Activated naive CD4-positive, alpha-beta T cell treated with anti-CD3 and anti-CD28 coated beads, Interleukin-2, amount 10 ng/mL, durations not matched to agents 7 days and 5 days (primary cell): ENCODE measurements around the gene SIK3.

ENCODE experiments used
- CTCF ChIA-PET: fragments of 350-600 bp; sonication (Branson Sonifier 250); formaldehyde crosslinking; loops from one replicate; lab custom pipeline; 2021; ENCODE audit warnings: antibody characterized with exemption; lab: Charles Lee
- DNase-seq: peaks from one replicate; pipeline ENCODE4 v3.0.0-alpha.2; 2020
- H3K27ac Mint-ChIP-seq: one replicate; pipeline ENCODE4 v1.8.0; 2021; ENCODE audit warnings: mild to moderate bottlenecking, moderate library complexity, mixed read lengths
- H3K27me3 Mint-ChIP-seq: one replicate; pipeline ENCODE4 v1.8.0; 2021; ENCODE audit warnings: mild to moderate bottlenecking, mixed read lengths
- H3K36me3 Mint-ChIP-seq: one replicate; pipeline ENCODE4 v1.8.0; 2021; ENCODE audit warnings: mixed read lengths
- H3K4me1 Mint-ChIP-seq: one replicate; pipeline ENCODE4 v1.8.0; 2021; ENCODE audit warnings: mixed read lengths
- H3K4me3 Mint-ChIP-seq: one replicate; pipeline ENCODE4 v1.8.0; 2021; ENCODE audit warnings: mild to moderate bottlenecking, moderate library complexity, mixed read lengths
- H3K9me3 Mint-ChIP-seq: one replicate; pipeline ENCODE4 v1.8.0; 2021; ENCODE audit warnings: mixed read lengths

Gene SIK3

DNA sequence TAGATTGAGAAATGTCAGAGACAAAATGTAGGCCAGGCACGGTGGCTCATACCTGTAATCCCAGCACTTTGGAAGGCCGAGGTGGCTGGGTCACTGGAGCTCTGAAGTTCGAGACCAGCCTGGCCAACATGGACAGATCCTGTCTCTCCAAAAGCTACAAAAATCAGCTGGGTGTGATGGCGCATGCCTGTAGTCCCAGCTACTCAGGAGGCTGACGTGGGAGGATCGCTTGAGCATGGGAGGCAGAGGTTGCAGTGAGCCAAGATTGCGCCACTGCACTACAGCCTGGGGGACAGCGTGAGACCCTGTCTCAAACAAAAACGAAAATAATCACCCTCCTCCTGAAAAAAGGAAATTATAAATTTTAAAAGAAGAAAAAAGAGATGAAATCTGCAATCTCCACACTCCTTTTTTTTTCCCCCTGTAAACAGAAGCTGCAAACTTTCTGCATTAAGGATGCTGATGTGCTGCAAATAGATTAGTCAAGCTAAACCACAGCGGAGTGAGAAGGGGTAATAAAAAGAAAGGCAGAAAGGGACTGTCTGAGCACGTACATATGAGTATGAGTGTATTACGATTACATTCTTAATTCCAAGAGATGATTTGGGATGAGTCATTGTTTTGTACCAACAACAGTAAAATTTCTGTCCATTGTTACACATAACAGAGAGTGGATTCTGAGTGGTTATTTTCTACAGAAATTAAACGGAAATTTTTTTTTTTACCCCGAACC lies 87.3 kb downstream of the SIK3 start:
- Mint-ChIP-seq H3K36me3 (no peaks in the 10 kb centered on the region), H3K4me1 (peaks cover 10% of the 10 kb centered on the region), H3K4me3 (no peak overlapping the region), H3K27me3 (no peaks in the 10 kb centered on the region), H3K9me3 (no peaks in the 10 kb centered on the region), H3K27ac (no peak overlapping the region)
- CTCF ChIA-PET = interaction anchor here (1.8 kb wide), 1 partner anchor 9 kb away, joined by 4 read pairs; no protein-coding TSS in a partner anchor
- DNase-seq = no peak

DNA sequence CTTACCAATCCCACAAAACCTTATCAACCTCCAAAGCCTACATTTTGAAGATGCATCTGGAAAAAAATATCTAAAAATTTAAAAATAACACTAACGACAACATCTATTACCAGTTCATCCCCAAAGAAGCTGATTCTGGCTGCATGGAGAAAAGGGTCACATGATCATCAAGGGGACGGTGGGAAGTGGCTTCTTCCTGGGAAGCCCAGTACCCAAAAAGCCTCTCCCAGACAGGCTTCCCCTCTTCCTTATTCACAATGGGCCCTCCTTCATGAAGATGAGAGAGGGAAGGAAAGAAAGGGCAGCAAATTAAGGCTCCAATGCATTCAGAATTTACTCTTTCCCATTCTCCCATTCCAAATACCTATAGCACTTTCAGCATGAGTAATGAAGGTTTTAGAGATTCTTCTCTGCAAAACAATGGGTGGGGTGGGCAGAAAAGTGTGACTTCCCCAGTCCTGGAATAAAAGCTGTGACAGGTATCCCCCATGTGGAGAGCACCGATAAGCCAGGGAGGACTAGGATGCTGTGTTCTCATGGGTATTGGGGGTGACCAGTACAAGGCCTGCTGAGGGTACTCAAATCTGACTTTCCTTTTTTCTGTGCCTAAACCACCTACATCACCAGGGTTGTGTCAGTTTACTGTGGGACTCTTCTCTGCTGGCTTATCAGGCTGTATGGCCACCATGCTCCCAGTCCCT lies 88.2 kb downstream of the SIK3 start:
- CTCF ChIA-PET = no interaction called here
- no peak overlapping the region for H3K4me3 Mint-ChIP-seq
- no peak overlapping the region for H3K27ac Mint-ChIP-seq
- no peaks in the 10 kb centered on the region for H3K36me3 Mint-ChIP-seq
- peaks cover 15% of the 10 kb centered on the region for H3K4me1 Mint-ChIP-seq
- H3K27me3 Mint-ChIP-seq = no peaks in the 10 kb centered on the region
- DNase-seq = no peak
- H3K9me3 Mint-ChIP-seq = no peaks in the 10 kb centered on the region

DNA sequence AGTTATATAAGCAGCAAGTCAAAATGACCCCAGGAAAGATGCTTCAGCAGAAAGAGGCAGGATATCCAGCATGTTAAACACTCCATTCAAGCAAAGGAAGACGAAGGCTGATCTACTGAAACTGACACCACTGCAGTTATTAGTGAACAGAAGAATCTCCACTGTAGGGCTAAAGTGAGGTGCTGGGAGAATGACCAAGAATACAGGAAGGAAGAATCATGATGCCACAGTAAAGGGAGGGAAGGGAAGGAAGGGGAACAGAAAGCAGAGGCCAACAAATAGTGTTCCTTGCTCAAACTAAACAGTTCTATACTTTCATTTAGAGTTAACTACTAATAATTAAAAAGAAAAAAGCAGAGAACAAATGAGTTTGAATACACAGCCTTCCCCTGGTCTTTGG lies 92.5 kb downstream of the SIK3 start:
- Mint-ChIP-seq H3K27ac (no peak overlapping the region), H3K4me3 (no peak overlapping the region), H3K36me3 (peaks cover under 1% of the 10 kb centered on the region), H3K9me3 (no peaks in the 10 kb centered on the region), H3K4me1 (peaks cover 24% of the 10 kb centered on the region), H3K27me3 (no peaks in the 10 kb centered on the region)
- CTCF ChIA-PET = no interaction called here
- DNase-seq = no peak

DNA sequence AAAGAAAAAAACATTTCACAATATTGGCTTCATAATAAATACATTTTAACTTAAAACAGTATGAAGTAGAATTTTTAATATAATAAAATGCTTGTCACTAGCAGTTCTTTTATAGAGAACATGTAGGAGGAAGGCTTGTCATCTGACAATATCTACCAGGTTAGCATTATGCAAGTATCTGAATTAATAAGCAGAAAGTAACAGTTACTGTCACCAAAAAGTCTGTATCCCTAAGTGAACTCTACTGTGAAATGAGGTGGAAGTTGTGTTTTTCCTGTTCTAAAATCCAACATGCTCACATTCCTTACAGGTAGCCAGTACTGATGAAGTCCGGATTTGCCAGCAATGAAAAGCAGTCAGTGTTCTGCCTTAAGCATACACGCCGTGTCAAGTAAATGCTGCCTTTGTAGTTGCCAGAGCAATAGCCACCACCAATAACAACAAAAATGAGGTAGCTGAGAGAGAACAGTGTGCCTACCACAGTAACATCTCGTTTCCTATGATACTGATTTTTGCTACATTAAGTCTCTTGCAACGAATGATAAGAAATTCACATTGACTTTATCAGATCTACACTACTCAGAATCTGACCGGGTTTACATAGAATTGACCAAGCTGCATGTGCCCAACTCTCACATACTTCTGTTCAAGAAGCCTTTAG lies 95.5 kb downstream of the SIK3 start:
- Mint-ChIP-seq H3K9me3 (no peaks in the 10 kb centered on the region), H3K27me3 (no peaks in the 10 kb centered on the region), H3K4me3 (no peak overlapping the region), H3K36me3 (peaks cover 4% of the 10 kb centered on the region), H3K27ac (no peak overlapping the region), H3K4me1 (peaks cover 30% of the 10 kb centered on the region)
- CTCF ChIA-PET = interaction anchor here (1.7 kb wide), 1 partner anchor 9 kb away, joined by 4 read pairs; no protein-coding TSS in a partner anchor
- no peak for DNase-seq

DNA sequence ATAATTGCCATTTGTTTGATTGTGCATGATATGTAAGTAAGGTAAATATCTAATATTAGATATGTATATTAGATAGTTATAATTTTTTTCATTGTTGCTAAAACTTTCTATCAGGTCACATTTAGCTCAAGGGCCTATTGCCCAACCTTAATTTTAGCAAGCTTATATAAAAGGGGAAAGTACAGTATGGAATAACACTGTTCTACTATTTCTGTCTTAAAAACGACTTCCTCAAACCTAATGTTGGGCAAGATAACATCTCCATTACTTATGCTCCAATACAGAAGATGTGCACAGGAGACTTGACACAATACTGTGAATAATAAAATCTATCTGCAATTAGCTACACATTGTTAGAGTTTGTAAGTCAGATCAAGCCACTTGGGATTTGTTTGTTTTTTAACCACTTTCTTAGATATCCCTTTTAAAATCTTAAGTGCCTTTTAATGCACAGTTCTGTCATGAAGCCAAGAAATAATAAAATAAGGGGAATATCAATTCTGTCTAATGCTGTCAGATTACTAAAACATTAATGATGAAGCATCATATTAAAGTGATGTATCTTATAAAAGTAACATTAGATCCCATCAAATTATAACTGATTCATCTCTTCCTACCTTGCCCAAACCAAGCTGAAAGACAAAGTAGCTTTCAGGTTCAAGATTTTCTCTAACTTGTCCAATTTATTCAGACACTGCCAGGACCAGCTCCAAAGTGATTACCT lies 98.1 kb downstream of the SIK3 start:
- peaks cover 4% of the 10 kb centered on the region for H3K36me3 Mint-ChIP-seq
- no peak for DNase-seq
- no peak overlapping the region for H3K4me3 Mint-ChIP-seq
- H3K4me1 Mint-ChIP-seq = peaks cover 25% of the 10 kb centered on the region
- no peaks in the 10 kb centered on the region for H3K27me3 Mint-ChIP-seq
- CTCF ChIA-PET = interaction anchor here (1.2 to 1.3 kb wide), 2 partner anchors 14 to 96 kb away, joined by 3 to 9 read pairs; no protein-coding TSS in a partner anchor
- H3K27ac Mint-ChIP-seq = no peak overlapping the region
- H3K9me3 Mint-ChIP-seq = no peaks in the 10 kb centered on the region

DNA sequence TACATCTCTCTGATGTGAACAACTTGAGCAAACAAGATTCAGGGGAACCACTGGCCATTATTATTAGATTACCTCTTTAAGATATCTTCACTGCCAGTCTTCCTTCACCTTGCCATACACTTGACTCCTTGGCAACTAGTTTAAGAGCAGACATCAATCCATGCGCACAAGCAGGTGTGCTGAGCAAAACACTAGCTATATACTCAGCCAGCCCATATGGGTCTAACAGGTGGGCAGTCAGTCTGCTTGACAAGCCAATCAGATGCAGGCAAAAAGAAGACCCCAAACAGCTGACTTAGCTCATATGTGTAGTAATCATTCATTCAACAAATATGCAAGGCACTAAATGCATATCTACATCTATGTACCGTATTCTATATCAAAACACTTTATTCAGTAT lies 101.2 kb downstream of the SIK3 start:
- Mint-ChIP-seq H3K27me3 (no peaks in the 10 kb centered on the region), H3K9me3 (no peaks in the 10 kb centered on the region), H3K4me3 (no peak overlapping the region), H3K4me1 (peaks cover 27% of the 10 kb centered on the region), H3K27ac (no peak overlapping the region), H3K36me3 (peaks cover 4% of the 10 kb centered on the region)
- CTCF ChIA-PET = no interaction called here
- DNase-seq = no peak

DNA sequence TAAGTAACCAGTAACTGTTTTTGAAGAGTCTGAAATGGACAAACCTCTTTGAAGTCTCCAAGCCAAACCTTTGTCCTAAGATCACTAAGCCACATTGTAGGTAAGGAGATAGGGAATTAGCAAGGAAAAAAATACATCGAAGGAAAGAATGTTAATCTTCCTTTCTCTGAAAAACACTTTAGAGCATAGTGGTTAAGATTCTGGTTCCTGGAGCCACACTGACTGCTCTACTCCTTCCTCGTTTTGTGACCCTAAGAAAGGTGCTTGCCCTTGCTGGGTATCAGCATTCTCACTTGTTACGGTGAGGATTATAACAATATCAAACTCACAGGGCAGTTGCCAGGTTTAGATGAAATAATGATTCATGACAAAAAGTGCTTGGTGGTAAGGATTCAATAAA lies 104.0 kb downstream of the SIK3 start:
- peaks cover 3% of the 10 kb centered on the region for H3K36me3 Mint-ChIP-seq
- H3K27ac Mint-ChIP-seq = no peak overlapping the region
- no peaks in the 10 kb centered on the region for H3K27me3 Mint-ChIP-seq
- CTCF ChIA-PET = no interaction called here
- H3K9me3 Mint-ChIP-seq = no peaks in the 10 kb centered on the region
- H3K4me1 Mint-ChIP-seq = peaks cover 29% of the 10 kb centered on the region
- no peak overlapping the region for H3K4me3 Mint-ChIP-seq
- no peak for DNase-seq

DNA sequence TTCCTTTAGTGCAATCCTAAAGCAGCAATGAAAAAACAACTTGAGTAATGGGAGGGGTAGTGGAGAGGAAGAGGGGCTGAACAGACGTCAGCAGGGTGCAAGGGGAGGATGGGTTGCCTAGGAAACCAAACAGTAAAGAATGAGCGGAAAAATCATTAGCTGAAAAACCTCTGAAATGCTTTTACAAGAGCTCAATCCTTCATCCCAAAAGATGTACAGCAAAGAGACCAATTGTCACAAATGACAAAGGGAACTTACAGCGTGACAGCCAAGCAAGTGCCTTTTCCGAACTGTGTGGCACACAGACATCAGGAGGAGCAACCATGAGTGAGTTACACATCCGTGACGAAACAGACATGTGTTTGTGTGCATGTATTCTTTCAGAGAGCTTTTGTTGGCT lies 104.6 kb downstream of the SIK3 start:
- H3K9me3 Mint-ChIP-seq = no peaks in the 10 kb centered on the region
- H3K4me1 Mint-ChIP-seq = peaks cover 34% of the 10 kb centered on the region
- no peak overlapping the region for H3K27ac Mint-ChIP-seq
- H3K27me3 Mint-ChIP-seq = no peaks in the 10 kb centered on the region
- H3K4me3 Mint-ChIP-seq = no peak overlapping the region
- H3K36me3 Mint-ChIP-seq = peaks cover 7% of the 10 kb centered on the region
- CTCF ChIA-PET = interaction anchor here (0.6 kb wide), 1 partner anchor 26 kb away, joined by 4 read pairs; no protein-coding TSS in a partner anchor
- DNase-seq = no peak

DNA sequence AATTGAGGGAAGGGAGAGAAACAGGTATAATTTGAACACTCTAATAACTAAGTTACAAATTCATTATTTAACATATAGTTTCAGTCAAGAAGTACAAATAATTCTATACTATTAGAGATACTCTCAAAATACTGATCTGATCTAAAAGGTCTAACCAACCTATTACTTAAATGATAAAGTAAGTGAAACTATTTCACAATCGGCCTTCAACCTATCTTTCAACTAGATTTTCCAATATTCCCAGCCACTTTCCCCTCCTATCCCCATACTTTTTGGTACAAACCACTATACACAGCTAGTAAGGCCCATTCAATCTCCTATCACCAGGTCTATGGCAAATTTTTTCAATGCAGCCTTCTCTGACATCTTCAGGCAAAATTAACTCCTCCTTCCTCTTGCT lies 106.7 kb downstream of the SIK3 start:
- H3K36me3 Mint-ChIP-seq = peaks cover 7% of the 10 kb centered on the region
- H3K27me3 Mint-ChIP-seq = no peaks in the 10 kb centered on the region
- DNase-seq = no peak
- CTCF ChIA-PET = no interaction called here
- H3K4me3 Mint-ChIP-seq = no peak overlapping the region
- H3K4me1 Mint-ChIP-seq = peaks cover 50% of the 10 kb centered on the region
- no peaks in the 10 kb centered on the region for H3K9me3 Mint-ChIP-seq
- H3K27ac Mint-ChIP-seq = no peak overlapping the region

DNA sequence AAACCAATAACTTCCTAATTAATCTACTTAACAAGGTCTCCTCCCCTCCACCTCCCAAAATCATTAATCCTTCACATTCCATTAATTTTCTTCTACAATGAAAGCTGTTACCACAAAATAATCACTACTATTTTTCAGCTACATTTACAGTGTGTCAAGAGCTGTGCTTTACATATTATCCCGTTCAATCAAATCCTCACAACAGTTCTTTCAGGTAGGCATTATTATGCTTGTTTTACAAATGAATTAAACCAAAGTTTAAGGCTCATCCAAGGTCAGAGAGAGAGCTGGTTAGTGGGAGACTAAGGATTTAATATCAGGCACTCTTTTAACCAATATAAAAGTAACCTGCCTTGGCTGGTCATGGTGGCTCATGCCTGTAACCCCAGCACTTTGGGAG lies 107.4 kb downstream of the SIK3 start:
- no peak for DNase-seq
- no peak overlapping the region for H3K4me3 Mint-ChIP-seq
- no peak overlapping the region for H3K27ac Mint-ChIP-seq
- H3K4me1 Mint-ChIP-seq = peaks cover 57% of the 10 kb centered on the region
- no peaks in the 10 kb centered on the region for H3K27me3 Mint-ChIP-seq
- H3K36me3 Mint-ChIP-seq = peaks cover 7% of the 10 kb centered on the region
- H3K9me3 Mint-ChIP-seq = no peaks in the 10 kb centered on the region
- CTCF ChIA-PET = no interaction called here

DNA sequence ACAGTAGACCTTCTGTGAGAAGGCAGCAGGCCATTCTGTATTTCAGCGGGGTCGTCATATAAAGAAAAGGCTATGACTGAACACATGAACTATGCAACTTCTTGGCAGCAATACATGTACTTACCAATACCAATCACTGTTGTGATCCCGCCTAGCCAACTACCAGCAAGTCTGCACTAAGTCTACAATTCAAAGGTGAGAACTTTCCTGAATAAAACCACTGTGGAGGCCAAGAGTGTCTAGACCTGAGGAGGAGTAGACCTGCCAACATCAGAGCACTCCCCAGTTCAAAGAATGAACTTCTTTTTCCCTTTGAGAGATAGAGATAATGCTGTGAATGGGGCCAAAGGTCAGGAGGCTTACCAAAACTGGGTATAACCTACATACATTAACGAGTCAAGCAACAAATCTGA lies 108.2 kb downstream of the SIK3 start:
- peaks cover 7% of the 10 kb centered on the region for H3K36me3 Mint-ChIP-seq
- H3K27me3 Mint-ChIP-seq = no peaks in the 10 kb centered on the region
- H3K4me1 Mint-ChIP-seq = peaks cover 60% of the 10 kb centered on the region
- no peak overlapping the region for H3K4me3 Mint-ChIP-seq
- DNase-seq = no peak
- CTCF ChIA-PET = no interaction called here
- no peaks in the 10 kb centered on the region for H3K9me3 Mint-ChIP-seq
- H3K27ac Mint-ChIP-seq = no peak overlapping the region

DNA sequence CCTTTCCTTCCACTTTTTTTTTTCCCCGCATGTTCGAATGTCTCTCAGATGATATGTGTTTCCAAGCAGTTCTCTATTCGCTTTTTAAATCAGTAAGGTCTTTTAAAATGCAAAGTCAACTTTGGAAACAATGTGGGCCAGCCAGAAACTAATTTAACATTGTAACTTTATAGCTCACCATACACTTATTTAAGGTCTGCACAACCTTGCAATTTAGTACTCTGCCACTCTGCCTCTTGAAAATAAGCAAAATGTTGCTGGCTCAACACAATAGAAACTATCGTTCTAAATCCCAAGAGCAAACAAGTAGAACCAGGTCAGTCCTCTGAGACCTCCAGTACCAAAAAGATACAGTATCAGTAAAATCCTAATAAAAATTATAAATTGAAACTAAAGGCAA lies 109.0 kb downstream of the SIK3 start:
- H3K27me3 Mint-ChIP-seq = no peaks in the 10 kb centered on the region
- no peak overlapping the region for H3K27ac Mint-ChIP-seq
- no peak for DNase-seq
- CTCF ChIA-PET = no interaction called here
- peaks cover 63% of the 10 kb centered on the region for H3K4me1 Mint-ChIP-seq
- H3K9me3 Mint-ChIP-seq = no peaks in the 10 kb centered on the region
- H3K36me3 Mint-ChIP-seq = peaks cover 7% of the 10 kb centered on the region
- H3K4me3 Mint-ChIP-seq = no peak overlapping the region

DNA sequence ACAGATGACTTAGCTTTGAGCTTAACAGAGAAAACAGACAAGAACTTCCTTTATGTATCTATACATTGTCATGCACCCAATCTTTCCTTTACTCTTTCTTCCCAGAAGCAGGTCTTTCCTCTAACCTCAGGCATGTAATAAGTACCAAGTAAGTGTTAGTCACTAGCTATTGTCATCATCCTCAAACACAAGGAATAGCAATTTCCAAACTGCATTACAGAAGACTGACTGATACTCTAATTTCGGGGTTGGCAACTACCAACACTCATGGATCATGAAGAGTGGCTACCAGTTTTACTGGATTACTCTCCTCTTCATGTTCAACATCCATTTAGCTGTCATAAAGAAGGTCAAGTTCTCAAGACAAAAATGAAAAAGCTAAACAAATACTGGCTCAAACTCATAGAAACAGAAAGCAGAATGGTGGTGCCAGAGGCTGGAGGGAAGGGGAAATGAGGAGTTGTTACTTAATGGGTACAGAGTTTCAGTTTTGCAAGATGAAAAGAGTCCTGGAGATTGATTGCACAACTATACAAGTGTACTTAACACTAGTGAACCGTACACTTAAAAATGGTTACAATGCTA lies 111.6 kb downstream of the SIK3 start:
- peaks cover 5% of the 10 kb centered on the region for H3K36me3 Mint-ChIP-seq
- H3K4me3 Mint-ChIP-seq = peak overlapping the region; percentile 25
- no peaks in the 10 kb centered on the region for H3K9me3 Mint-ChIP-seq
- DNase-seq = peak; percentile 43
- H3K4me1 Mint-ChIP-seq = peaks cover 63% of the 10 kb centered on the region
- peak overlapping the region; percentile 82 for H3K27ac Mint-ChIP-seq
- CTCF ChIA-PET = interaction anchor here (0.6 to 1.6 kb wide), 6 partner anchors 8 to 111 kb away, joined by 3 to 9 read pairs (median 5); no protein-coding TSS in a partner anchor
- no peaks in the 10 kb centered on the region for H3K27me3 Mint-ChIP-seq
